Fibroblast of upper back skin (primary cell): ENCODE data around the gene PRDM15.
"Not testable (repeated sequence)": the region's sequence is repeated elsewhere in the genome, so short reads cannot be mapped to it uniquely, and the experiment has no call there.

Source experiments
- DNase-seq: peaks from one replicate; pipeline ENCODE4 v3.0.0-alpha.2; 2013

PRDM15 gene

DNA sequence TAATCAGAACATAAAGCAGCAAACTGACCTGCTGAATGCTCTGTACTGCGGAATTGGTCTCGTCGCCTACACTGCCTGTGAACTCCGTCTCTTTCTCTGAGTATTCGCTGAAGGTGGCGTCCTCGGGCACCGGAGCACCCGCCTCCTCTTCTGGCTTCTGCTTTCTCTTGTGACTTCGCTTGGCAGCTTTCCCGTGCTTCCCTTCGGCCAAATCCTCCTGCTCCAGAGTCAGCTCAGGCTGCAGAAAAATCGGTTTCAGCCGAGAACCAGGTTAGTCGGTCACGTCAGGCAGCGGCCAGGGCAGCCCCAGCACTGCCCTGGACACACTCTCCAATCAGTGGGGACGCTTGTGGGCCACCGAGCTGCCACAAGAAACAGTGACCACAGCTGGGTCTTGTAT lies 76.5 kb downstream of the PRDM15 start:
- DNase-seq = peak; percentile 34

DNA sequence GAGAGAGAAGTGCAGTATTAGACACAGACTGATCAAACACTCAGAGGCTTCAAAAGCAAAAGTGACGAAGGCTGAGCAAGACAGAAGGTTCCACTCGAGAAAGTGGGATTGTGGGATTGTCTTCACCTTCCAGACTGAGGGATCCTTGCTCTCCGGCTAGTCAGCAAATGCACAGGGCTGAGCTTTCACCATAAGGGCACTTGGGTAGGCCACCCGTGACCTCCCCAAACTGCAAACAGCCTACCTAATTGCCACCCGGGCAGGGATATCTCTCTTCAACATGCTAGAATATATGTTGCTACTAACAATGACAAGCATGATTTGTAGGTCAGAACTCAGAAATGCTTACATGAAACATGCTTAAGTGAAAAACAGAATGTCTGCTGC lies 77.0 kb downstream of the PRDM15 start:
- no peak for DNase-seq

DNA sequence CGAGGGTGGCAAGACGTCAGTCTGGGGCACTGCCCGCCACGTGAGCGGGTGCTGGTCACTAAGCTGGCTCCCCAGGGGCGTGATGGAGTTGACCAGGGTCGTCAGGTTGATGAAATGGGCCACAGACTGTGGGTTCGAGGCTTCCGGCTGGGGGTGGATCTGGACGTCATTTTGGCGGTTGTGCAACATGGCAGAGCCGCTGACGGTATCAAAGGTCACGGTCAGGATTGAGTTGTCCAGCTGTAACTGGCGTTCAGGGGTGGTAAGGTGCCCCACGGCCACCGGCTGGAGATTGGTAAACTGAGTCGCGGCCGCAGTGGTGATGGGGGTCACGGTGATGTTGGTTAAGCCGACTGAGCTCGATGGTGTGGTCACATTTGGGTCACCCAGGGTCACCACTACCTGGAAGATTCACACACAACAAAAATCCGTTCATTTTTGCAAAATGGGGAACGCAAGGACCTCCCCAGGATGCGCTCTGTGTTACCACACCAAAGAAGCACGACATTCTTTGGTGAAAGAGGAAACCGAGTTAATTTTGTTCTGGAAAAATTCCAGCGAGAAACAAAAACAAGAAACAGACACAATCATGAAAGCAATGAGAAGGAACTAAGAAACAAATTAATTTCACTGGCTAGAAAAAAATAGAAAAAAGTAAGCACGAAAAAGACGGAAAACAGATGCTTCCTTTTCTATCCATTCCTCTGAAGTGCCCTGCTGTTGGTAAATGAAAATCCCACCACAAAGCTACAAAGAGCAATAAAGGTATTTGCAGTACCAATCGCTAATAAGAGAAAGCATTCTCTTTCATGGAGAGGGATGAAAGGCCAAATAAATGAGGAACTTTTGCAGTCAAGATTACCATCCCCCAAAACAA lies 77.6 kb downstream of the PRDM15 start:
- DNase-seq = no peak

DNA sequence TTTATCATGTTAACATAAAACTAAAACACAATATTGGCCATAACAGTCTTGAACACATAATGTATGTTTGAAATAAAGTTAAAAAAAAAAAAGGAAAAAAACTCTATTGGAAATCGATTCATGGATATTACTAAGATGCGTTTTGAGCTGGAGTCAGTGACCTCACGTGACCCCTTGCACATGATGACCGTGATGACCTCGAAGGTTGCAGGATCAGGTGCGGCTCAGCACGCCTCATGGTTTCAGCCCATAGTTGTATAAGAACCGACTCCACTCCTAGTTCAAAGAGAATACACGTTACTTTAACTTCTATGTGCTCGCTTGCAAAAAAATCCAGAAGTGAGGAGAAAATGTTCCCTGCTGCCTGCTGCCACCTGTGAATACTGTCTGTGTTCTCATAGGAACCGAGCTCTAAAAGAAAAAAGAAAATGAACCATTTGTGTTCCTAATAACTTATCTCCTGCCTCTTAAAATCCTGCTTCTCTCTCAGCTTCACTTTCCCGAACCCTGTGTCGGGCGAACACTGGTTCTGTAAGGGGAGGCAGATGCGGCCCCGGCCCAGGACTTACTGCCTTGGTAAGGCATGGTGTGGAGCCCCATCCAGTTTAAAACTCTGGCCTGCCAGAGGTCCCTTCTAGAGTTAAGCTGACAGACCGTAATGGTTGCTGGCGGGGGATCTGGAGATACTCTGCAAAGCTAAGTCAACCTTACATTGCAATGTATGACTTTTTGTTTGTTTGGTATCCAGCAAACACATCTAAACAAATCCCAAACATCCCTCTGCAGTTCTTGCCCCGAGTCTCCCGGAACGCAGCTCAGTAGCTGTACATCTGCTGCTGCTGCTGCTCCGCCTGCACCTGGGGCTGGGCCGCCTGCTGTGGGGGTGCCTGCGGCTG lies 78.5 kb downstream of the PRDM15 start:
- DNase-seq = no peak

DNA sequence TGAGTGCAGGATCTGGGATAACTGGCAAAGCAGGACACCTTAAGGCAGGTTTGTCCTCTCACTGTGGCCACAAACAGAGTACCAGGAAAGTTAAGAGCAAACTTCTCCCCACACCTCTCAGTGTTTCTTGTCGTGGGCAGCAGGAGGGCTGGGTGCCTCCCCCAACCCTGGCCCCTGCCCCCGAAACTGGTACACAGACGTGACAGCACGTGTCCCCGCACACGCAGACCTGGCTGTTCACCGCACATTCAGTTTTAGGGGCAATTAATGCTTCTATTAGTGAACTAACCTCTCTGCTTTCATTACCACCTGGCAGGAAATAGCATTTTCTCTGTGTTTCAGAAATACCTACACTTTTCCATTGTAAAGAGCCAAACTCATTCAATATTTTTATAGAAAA lies 79.4 kb downstream of the PRDM15 start:
- DNase-seq = no peak

DNA sequence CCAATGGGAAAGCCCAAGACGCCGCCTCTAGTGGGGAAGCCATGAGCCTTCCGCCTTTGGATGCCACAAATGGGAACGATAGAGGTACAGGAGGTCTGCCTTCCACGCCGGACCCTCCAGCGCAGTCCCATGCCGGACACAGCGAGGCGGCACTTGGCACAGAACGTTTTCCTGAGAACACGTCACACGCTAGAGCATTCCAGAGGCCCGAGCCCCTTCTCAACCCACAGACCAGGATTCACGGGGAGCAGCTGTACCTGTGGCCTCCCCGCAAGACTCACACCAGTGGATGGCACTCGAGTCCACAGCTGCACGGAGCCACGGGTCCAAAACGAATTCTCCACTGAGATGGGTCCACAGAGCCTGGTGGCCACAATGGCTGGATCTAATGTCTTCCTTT lies 80.8 kb downstream of the PRDM15 start:
- no peak for DNase-seq

DNA sequence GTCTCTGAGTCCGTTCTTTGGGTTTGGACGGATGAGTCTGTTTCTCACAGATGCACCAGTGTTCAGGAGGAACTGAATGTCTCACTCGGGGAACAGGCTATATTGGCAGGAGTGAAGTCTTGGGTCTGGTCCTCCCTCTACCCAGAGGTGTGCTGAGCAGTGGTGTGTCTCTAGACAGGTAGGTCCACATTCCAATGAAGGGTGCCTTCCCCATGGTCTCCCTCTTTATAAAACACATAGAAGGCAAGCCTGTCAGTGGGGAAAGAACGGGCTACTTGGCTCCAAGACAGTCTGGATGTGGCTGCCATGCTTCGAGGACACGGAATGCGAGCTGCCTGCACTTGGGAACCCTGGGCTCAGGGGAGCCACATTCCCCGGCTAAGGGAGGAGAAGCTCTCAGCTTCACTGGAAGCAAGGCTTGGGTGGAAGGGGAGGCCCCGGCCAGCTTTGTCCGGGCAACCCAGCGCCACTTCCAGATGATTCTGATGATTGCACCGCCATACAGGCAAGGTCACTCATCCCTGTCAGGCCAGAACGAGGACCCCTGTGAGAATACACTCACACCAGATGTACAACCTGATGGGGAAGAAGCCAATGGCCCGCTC lies 82.6 kb downstream of the PRDM15 start:
- DNase-seq = no peak

DNA sequence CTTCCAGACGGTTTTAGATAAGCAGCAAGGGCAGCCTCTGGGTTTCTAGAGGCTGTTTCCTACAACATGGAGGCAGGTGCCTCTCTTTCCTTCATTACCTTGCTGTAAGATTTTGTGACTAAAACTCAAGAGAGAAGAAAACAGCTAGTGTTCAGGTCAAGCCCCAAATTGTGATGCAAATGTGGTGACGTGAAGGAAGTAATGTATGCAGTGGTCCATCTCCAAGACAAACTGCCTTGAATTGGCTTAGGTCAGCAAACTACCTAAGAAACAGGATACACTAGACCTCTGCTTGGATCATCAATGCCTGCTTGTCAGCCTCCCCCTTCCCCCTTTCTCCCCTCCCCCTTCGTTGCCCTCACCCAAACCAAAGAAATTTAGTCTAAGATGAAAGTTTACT lies 83.4 kb downstream of the PRDM15 start:
- DNase-seq = no peak

DNA sequence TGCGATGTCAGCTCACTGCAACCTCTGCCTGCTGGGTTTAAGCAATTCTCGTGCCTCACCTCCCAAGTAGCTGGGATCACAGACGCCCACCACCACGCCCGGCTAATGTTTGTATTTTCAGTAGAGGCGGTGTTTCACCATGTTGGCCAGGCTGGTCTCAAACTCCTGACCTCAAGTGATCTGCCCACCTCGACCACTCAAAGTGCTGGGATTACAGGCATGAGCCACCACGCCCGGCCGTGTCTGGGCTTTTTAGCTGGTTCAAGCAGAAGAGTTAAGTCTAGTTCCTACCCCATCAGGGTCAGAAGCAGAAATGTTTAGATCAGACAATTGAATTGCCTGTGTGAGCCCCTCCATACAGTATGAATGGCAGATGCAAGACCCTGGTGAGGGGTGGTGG lies 84.5 kb downstream of the PRDM15 start:
- no peak for DNase-seq

DNA sequence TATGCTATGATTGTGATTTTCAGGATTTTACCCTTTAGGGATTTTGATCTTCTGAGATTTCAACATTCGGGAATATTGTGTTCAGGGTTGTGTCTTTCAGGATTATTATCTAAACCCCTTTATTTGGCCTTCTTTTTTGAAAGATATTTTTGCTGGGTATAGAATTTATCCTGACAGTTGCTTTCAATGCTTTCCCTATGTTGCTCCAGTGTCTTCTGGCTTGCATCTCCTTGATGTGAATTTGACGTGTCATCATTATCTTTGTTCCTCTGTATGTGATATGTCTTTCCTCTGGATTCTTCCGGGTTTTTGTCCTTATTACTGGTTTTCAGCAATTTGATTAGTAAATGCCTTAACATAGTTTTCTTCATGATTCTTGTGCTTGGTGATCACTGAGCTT lies 86.4 kb downstream of the PRDM15 start:
- no peak for DNase-seq

DNA sequence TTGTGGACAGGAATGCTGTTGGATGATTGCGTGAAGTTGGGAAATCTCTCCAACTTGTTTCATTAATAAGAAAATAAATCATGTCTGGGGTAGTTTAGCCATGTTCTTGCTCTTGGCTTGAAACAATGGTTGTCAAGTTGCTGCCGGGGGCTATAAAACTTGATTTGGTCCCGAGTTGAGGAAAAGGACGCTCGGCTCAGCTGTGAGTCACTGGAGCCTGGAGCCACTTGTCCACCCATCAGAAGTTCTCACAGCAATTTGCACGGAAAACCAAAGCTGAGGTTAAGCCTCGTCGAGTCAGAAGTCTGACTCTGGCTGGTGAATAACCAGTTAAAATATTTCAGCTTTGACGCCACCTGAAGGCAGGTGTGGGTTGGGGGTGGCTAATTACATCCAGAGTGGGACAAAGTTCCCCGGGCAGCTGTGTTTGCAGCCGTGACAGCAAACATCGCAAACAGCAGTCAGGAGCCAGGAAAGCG lies 92.6 kb downstream of the PRDM15 start:
- DNase-seq = peak; percentile 86

DNA sequence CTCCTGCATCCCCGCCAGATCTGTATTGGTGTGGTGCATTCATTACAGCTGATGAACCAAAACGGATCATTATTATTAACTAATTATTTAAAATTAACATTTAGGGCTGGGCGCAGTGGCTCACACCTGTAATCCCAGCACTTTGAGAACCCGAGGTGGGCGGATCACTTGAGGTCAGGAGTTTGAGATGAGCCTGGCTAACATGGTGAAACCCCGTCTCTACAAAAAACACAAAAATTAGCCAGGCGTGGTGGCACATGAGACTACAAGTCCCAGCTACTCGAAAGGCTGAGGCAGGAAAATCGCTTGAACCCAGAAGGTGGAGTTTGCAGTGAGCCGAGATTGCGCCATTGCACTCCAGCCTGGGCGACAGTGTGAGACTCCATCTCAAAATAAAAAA lies 93.9 kb downstream of the PRDM15 start:
- not testable (repeated sequence) for DNase-seq

DNA sequence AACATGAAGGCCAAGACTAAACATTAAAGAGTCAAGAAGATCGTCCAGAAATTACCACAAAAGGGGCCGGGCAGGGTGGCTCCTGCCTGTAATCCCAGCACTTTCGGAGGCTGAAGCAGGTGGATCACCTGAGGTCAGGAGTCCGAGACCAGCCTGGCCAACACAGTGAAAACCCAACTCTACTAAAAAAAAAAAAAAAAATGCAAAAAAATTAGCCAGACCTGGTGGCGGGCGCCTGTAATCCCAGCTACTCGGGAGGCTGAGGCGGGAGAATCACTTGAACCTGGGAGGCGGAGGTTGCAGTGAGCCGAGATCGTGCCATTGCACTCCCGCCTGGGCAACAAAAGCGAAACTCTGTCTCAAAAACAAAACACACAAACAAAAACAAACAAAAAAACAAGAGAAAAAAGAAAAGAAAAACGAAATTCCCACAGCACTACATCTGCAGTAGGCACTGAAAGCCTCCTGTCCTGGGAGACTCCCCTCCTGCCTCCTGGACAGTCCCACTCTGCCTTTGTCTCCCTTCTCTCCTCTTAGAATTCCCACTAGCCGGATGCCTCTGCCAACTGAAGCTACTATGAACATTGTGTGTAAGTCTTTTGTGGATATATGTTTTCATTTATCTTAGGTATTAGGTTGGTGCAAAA lies 94.6 kb downstream of the PRDM15 start:
- no peak for DNase-seq

DNA sequence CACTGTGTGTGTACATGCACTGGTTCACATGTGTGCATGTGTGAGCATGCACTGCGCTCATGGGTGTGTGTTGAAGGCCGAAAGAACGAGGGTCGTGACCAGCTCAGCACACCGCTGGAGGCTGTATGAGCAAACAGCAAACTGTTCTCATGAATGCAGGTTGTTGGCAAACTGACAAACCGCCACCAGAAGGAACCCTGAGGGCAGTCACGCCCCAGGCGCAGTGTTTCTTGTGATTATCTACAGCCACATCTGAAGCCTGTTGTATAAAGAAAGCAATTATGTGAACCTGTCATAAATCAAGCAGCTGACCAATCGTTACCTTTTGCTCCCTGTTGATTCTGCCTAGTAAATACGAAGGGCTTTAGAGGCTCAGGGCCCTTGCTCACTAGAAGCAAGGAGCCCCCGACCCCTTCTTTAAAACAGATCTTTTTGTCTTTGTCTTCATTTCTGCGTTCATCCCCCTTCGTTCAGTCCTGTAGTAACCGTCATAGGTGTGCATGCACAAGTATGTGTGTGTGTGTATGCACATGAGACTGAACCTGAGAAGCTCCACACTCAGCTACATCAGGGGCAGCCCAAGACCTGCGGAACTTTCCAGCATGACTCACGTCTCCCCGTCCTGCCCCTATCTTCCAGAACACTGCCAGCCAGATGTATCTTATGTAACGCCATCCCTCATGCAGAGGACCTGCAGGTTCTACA lies 95.5 kb downstream of the PRDM15 start:
- peak; percentile 59 for DNase-seq

DNA sequence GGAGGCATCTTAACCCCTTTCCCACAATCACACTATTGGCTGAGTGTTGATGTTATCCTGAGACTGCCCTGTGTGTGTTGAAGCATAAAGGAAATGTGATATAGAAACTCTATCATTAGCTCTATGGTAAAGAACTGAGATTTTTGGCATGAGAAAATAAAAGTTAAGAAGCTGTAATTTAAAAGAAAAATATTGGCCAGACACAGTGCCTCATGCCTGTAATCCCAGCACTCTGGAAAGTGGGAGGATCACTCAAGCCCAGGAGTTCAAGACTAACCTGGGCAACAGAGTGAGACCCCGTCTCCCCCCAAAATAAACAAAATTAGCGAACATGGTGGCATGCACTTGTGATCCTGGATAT lies 98.1 kb downstream of the PRDM15 start:
- DNase-seq = no peak

DNA sequence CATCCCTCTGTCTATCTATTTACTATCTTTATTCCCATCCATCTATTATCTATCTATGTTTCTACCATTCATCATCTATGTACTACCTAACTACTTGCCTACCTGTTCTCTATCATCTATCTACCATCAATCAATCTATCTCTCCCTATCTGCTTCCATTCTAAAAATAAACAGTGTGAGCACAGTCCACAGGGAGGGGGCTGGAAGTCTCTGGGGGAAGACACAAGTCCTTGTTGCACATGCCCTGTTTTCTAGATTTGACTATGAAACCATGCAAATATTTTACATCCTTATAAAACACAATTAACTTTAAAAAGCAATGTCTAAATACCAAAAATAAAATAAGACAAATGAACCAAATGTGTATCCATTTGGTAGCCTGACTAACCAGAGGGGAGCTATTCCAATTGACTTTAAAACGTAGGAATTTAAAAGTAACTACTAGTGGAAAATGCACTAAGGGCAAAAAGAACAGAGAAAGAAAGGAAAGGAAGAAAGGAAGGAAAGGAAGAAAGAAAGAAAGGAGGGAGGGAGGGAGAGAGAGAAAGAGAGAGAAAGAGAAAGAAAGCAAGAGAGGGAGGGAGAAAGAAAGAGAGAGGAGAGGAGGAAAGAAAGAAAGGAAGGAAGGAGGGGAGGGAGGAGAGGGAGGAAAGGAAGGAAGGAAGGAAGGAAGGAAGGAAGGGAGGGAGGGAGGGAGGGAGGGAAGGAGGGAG lies 98.7 kb downstream of the PRDM15 start:
- no peak for DNase-seq

DNA sequence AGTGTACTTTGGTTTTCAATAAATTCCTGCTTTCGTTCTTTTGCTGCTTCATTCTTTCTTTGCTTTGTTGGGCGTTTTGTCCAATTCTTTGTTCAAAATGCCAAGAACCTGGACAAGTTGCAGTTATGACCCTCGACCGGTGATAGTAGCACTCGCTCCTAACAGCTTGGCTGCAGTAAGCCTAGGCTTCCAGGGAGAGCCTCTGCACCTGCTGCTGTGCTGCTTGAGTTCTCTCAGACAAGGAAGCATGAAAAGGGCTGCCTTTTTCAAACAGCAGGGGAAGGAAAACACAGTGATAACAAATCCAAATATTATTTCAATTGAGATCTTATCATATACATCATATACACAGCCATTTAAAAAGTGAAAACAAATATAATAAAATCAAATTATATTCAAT lies 99.5 kb downstream of the PRDM15 start:
- no peak for DNase-seq

DNA sequence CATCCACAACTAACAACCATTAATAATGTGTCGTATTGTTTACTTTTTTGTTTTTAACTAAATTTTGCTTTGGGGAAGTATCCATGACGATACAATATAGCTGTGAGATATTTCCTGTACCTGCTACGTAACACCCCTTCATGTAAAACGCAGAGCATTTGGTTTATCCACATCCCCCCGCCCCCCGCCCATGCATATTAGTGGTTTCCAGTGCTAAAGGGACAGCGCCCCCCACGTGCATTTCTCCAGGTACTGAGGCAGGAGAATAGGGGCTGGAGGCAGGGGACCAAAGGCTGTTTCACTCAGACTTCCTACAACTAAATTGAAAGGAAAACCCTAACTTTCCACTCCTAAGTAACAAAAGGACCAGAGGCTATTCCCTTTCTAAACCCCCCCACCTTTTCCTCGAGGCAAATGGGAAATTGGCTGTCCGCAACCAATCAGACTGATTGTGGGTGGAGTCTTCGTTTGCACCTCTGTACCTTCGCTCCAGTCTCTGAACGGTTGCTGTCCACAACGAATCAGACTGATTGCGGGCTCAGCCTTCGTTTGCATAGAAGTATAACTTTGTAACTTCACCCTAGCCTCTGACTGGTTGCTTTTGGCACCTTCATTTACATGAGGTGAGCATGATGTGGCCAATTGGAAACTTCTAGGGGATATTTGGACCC lies 100.1 kb downstream of the PRDM15 start:
- no peak for DNase-seq

DNA sequence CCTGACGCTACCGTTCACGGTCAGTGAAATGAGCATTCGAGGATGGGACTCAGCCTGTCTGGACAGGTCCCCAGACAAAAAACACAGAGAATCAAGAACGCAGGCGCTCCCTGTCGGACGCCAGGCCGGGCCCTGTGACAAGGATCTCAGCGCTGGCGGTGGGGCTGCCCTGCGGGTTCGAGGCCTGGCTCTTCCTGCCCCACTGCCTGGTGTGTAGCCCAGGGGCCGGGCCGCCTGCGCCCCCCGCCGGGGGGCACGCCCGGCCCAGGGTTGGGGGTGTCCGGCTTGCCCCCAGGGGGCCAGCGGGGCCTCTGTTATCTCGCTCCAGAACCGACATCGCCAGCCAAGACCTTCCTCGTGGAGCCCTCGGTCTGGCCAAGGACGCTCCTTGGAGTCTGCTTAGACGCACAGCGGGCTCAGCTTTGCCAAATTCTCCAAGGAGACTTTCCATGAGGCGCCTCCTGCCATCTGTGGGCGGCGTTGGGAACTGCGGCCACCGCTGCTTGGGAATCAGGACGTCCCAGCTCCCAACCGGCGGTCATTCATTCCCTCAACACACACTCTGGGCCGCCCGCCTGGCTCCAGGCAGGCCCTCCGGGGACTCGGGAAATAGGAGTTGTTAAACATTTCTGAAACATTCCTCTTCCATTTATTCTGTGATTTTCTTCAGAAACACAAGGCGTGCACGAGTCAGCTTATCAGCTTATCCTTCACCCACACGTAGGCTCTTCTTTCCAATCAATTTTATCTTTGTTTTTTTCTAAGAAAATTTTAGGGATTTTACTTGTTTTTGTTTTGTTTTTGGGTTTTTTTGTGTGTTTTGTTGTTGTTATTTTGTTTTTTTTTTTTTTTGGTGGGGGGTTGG lies 101.0 kb downstream of the PRDM15 start:
- DNase-seq = peak; percentile 85

DNA sequence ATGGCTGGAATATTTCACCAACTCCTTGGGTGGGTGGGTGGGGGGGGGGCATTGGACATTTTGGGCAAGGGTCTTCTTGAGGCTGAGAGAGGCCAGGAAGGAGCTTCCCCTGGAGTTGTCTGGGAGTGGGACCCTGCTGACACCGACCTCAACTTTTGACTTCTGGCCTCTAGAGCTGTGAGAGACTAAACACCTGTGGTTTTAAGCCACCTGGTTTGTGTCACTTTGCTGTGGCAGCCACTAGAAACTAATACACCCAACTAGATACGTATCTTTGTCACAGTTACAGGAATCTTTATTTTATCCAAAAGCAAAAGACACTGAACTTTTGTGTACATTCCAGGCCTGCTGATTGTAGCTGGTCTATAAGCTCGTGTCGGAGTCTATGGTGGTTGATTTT lies 102.4 kb downstream of the PRDM15 start:
- DNase-seq = no peak
